Measurements from ENCODE around the gene CKS2.

- TF ChIP-seq, protein P1, sequence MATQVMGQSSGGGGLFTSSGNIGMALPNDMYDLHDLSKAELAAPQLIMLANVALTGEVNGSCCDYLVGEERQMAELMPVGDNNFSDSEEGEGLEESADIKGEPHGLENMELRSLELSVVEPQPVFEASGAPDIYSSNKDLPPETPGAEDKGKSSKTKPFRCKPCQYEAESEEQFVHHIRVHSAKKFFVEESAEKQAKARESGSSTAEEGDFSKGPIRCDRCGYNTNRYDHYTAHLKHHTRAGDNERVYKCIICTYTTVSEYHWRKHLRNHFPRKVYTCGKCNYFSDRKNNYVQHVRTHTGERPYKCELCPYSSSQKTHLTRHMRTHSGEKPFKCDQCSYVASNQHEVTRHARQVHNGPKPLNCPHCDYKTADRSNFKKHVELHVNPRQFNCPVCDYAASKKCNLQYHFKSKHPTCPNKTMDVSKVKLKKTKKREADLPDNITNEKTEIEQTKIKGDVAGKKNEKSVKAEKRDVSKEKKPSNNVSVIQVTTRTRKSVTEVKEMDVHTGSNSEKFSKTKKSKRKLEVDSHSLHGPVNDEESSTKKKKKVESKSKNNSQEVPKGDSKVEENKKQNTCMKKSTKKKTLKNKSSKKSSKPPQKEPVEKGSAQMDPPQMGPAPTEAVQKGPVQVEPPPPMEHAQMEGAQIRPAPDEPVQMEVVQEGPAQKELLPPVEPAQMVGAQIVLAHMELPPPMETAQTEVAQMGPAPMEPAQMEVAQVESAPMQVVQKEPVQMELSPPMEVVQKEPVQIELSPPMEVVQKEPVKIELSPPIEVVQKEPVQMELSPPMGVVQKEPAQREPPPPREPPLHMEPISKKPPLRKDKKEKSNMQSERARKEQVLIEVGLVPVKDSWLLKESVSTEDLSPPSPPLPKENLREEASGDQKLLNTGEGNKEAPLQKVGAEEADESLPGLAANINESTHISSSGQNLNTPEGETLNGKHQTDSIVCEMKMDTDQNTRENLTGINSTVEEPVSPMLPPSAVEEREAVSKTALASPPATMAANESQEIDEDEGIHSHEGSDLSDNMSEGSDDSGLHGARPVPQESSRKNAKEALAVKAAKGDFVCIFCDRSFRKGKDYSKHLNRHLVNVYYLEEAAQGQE (IDR thresholded peaks at IDR 0.05; ENCODE audit: unreplicated experiment), result no peak
- TF ChIP-seq, protein P2, sequence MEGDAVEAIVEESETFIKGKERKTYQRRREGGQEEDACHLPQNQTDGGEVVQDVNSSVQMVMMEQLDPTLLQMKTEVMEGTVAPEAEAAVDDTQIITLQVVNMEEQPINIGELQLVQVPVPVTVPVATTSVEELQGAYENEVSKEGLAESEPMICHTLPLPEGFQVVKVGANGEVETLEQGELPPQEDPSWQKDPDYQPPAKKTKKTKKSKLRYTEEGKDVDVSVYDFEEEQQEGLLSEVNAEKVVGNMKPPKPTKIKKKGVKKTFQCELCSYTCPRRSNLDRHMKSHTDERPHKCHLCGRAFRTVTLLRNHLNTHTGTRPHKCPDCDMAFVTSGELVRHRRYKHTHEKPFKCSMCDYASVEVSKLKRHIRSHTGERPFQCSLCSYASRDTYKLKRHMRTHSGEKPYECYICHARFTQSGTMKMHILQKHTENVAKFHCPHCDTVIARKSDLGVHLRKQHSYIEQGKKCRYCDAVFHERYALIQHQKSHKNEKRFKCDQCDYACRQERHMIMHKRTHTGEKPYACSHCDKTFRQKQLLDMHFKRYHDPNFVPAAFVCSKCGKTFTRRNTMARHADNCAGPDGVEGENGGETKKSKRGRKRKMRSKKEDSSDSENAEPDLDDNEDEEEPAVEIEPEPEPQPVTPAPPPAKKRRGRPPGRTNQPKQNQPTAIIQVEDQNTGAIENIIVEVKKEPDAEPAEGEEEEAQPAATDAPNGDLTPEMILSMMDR (conservative IDR thresholded peaks at IDR 0.05; ENCODE audit: low read depth in 2 of 2), result no peak
- no peak for TF ChIP-seq EZH2 (IDR thresholded peaks at IDR 0.05; ENCODE audit: low read depth, unreplicated experiment)
- TF ChIP-seq POLR2AphosphoS5 (IDR thresholded peaks at IDR 0.05; ENCODE audit: low read depth), result no peak
- no peak for TF ChIP-seq ZNF331 (CRISPR knock-in tag; IDR thresholded peaks at IDR 0.05; ENCODE audit: low read depth)
- no peak for TF ChIP-seq CREB1 (CRISPR knock-in tag; IDR thresholded peaks at IDR 0.05; ENCODE audit: low read depth)
- no peak for TF ChIP-seq NANOG (IDR thresholded peaks at IDR 0.05; ENCODE audit: borderline replicate concordance)
- no peak for TF ChIP-seq EZH2phosphoT487 (IDR thresholded peaks at IDR 0.05; ENCODE audit: unreplicated experiment)
- TF ChIP-seq, protein P3, sequence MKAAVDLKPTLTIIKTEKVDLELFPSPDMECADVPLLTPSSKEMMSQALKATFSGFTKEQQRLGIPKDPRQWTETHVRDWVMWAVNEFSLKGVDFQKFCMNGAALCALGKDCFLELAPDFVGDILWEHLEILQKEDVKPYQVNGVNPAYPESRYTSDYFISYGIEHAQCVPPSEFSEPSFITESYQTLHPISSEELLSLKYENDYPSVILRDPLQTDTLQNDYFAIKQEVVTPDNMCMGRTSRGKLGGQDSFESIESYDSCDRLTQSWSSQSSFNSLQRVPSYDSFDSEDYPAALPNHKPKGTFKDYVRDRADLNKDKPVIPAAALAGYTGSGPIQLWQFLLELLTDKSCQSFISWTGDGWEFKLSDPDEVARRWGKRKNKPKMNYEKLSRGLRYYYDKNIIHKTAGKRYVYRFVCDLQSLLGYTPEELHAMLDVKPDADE (IDR thresholded peaks at IDR 0.05), result no peak
Measured at GRCh38 chr9:89342948-89343347, 32.0 kb downstream of the CKS2 start.
